HG02885 (cell line): ENCODE measurements around the gene OSBP2.

ENCODE experiments used
- ATAC-seq: cut with Tn5 transposase; IDR thresholded peaks from one replicate; pipeline ENCODE4 v1.9.1; 2021; ENCODE audit warnings: mild to moderate bottlenecking; ENCODE audit not compliant: unreplicated experiment, poor library complexity

Gene OSBP2

DNA sequence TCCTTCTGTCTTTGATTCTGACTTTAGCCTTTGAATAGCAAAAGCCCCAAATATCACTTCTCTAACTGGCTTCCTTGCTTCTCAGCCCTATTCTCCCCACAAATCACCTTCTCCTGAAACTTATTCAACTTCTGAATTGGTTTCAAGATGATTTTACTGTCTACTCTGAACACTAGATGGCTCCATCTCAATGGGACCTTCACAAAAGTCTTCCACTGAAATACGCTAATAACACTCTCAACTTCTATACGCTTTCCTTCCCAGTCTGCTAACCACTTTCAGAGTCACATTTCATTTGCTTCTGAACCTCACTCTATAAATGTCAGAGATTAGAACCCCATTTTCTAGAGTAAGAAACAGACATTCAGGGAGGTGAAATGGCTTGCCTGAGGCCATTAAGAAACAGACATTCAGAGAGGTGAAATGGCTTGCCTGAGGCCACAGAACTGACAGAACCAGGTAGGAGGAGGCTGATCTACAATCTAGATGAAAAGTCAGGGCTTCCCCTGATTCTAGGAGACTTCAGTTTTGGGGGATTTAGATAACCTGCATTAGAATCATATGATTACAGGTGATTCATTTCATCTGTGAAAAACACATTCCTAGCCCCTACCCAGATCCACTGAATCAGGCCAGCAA, 253.3 kb downstream of the OSBP2 start:
- no peak for ATAC-seq

GRCh38 chr22:30948930-30949342, 254.3 kb downstream of the OSBP2 start:
- no peak for ATAC-seq

DNA sequence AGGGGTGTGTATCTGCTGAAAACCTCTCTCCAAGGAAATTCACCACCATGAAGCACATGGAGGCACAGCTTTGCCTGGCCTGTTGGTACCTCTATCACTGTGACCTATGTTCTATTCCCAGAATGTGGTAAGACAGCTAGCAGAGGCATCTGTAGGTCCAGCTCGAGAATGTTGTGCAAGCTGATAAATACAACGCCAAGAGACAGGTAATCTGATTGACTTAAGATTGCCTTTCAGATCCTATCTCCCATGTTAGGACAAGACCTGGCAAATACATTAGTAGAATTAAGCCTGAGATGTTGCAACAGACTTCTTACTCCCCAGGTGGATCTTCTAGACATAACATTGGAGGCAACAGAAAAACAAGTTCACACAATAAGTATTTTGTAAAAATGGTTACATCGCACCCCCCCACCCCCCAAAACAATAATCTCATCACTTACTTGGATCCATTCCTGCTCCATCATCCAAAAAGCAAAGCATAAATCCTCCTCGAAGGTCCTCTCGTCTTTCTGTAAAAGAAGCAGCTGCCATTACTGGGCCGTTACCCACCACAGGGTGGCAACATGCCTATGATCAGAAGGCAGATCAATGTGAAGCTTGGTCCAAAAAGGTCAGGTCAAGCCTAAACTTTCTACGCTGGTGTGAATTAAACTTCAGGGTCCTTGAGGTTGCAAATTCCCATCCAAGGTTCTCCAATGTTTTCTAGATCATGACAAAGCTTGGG, 255.4 kb downstream of the OSBP2 start:
- no peak for ATAC-seq

- no peak for ATAC-seq
These were observed 258.5 kb downstream of the OSBP2 start for GRCh38 chr22:30953206-30953605.

GRCh38 chr22:30955153-30955552, 260.5 kb downstream of the OSBP2 start:
- no peak for ATAC-seq
